GM18868 (cell line): ENCODE measurements around the gene TIAM2.
A peak's percentile ranks its signal among the peaks of the same experiment; 100 is the strongest.

Source experiments
- ATAC-seq: cut with Tn5 transposase; IDR thresholded peaks from one replicate; pipeline ENCODE4 v1.9.1; 2021; ENCODE audit warnings: mild to moderate bottlenecking, moderate library complexity; ENCODE audit not compliant: unreplicated experiment

The TIAM2 gene

DNA sequence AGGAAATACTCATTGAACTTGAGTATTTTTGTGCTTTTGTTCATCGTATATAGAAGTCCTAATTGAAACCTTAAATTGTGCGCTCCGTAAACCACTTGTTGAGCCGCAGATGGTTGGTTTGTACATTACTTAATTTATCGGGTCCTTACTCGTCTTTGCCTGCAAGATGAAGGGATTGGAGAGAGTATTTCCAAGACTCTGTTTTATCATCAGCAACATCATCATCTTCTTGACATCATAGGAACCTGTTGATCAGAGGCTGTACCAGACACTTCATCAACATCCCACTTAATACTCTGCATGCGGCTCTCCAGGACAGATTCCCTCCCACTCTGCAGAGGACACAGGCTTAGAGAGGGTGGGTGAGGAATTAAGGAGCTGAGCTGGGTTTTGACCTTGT is 28.6 kb downstream of the TIAM2 start:
- no peak for ATAC-seq

- ATAC-seq = no peak
These were observed 29.4 kb downstream of the TIAM2 start for GRCh38 chr6:155024391-155025027.

DNA sequence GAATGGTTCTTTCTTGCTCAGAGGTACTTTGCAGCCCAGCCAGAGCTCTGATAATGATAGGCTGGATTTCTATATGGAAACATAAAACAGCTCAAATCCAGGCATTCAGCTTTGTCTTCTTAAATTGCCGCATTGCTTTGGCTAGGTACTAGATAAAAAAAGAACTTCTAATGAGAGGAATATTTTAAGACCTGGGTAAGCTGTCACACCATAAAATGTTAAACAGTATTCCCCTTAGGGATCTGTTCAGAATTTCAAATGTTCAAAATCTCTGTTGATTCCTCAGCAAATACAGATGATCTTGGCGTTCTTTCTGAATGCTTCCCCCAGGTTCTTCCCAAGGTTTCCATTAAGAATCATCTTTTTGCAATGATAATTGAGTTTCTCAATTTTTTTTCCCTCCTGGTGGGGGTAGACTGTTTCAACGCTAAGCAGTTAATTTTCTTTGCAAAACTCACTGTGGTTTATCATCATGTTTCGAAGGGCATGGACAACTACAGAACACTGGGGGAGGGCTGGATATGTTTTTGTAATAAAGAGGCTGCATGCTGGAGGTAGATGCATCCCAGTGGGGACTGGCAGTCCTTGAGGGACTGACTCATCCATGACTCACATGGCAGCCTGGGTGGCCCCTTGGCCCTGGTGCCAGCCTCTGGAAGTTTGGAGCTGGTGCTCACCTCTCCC is 31.0 kb downstream of the TIAM2 start:
- no peak for ATAC-seq

- no peak for ATAC-seq
These were observed 31.6 kb downstream of the TIAM2 start for GRCh38 chr6:155026706-155027045.

DNA sequence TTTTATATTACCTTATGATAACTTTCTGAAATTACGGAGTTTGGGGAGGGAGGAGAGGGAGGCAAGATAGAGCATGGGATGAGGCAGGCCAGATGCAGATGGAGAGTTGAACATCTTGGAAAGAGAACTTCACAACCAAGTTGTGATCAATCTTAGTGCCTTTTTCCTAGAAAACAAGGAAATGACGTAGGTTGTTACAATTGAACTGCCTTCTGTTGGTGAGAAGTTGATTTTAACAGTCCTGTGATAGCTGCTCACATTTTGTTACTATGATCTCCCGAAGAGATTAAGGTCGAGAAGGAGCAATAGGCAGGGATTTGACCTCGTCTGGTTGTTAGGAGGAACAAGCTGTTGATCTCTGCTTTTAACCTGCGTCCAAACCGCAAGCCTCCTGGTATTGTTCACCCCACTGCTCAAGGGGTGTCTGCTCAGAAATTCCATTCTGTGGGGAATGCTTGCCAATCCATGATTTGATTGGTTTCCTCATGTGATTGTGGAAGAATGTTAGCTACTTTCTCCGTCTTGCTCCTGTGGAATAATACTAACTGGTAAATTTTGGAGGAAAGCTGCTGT is 35.1 kb downstream of the TIAM2 start:
- no peak for ATAC-seq

DNA sequence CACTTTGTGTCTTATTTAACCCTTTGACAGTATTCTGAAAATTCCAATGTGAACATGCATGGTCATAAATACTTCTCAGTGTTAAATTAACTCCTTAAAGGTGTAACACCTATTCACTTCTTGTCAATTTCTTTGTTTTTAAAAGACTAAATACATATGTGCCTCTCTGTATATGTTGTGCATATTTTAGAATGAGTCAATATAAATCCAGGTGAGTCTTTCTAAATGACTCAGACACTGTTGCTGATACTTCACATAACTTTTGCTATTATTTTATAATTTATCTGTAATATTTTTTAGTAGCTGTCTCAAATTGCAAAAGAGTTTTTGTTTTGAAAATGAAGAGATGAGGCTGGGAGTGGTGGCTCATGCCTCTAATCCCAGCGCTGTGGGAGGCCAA is 36.0 kb downstream of the TIAM2 start:
- ATAC-seq = no peak

DNA sequence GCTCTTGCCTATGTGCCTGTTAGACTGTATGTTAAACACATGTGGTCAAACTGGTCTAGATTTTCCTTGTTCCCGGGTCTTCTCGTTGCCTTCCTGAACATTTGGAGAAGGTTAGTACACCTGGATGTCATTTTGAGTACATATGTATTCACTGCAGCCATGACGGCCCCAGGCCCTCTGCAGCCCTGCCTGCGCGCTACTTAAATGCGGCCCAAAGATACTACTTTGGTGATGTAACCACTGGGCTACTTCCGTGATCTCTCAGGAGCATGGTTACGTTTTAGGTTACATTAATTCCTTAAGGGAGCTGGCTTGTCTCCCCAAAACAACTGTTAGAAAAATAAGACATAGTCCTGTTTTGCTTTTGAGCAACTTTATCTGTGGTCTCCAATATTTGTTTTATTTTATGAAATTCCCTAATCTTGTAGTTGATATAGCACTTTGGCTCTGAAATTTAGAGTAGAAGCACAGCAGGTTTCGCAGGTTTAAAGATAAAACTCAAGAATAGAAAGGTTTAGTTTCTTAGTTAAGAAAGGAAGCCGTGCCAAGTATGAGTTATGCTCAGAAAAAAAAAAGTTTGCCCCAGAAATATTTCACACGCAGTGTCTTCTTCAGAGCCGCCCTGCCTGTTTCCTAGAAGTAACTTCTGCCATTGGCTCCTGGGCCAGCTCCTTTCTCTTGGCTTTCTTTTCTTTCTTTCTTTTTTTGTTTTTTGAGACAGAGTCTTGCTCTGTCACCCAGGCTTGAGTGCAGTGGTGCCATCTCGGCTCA is 38.1 kb downstream of the TIAM2 start:
- no peak for ATAC-seq

DNA sequence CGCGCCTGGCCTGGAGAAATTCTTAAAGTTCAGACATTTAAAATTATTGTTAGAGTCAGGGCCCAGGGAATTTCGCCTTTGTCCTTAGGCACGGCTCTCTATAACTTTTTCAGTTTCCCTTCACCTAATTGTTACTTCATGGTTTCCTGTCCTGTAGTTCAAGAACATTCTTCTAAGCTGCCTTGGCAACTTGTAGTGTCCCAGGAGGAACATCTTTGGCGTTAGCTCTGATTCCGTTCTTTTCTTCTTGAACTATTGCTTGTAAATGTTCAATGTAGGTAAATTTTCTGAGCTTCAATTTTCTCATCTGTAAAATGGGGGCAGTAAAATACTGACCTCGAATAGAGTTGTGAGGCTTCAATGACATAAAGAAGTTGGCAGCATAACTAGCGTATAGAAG is 41.8 kb downstream of the TIAM2 start:
- no peak for ATAC-seq

GRCh38 chr6:155038104-155038503 is 43.0 kb downstream of the TIAM2 start:
- ATAC-seq = no peak

DNA sequence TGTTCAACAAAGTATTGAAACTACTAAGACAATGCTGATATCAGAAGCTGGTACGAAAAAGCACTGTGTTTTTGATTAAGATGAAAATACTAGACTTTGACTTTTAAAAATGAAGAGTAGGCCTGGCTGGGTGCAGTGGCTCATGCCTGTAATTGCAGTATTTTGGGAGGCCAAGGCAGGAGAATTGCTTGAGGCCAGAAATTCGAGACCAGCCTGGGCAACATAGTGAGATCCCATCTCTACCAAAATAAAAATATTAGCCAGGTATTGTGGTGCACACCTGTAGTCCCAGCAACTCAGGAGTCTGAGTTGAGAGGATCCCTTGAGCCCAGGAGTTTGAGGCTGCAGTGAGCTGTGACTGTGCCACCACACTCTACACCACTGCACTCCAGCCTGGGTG is 43.4 kb downstream of the TIAM2 start:
- no peak for ATAC-seq

GRCh38 chr6:155039618-155040017 is 44.5 kb downstream of the TIAM2 start:
- no peak for ATAC-seq

DNA sequence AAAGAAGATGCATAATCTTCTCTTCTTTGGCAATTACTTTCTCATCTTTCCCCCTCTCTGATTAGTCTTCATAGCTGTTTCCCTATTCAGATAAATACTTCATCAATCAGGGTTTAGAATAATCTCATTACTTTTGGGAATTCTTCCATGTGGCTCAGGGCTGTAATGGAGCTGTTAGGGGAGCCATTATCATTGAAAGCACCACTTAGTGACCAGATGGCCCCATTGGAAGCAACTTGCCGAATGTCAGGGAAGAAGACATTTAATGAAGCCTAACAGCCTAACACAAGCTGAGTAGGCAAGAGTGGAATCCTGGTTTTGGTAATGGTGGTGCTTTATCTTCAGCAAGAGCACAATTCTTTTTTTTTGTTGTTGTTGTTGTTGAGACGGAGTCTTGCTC is 45.0 kb downstream of the TIAM2 start:
- no peak for ATAC-seq

DNA sequence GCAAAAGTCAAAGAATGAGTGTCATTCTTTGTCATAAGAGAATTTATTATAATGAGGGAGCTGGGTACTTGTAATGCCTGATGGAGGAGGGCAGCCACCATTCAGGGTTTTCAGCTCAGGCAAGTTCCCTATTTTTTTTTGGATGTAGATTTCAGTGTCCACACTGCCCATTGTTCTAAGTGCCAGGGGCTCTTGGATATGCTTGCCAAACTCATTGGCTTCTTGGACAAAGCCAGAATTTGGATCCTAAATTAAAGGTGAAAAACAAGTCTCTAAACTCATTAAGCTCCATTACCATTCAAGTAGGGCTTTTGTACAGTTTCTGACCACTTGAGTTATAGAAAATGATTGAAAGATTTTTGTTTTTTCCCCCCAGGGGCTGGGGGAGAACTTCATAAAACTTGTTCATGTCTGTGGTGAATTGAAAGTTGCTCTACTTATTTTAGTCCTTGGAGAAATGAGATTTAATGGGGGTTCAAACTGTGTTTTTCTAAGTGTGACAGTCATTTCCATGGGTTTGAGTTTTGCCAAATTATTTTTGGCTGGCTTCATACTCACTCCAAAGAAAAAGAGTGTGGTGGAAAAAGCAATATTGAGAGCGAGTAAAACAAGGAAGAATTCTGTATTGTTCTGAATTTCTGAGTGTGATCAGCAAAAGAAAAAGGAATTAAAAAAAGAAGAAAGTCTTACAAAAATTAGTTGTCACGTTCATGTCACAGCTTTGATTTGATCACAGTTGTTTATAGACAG is 46.0 kb downstream of the TIAM2 start:
- no peak for ATAC-seq

- ATAC-seq = no peak
These were observed 46.7 kb downstream of the TIAM2 start for GRCh38 chr6:155041741-155042279.

- ATAC-seq = no peak
These were observed 47.9 kb downstream of the TIAM2 start for GRCh38 chr6:155042983-155043382.

GRCh38 chr6:155045561-155046404 is 50.7 kb downstream of the TIAM2 start:
- ATAC-seq = no peak

DNA sequence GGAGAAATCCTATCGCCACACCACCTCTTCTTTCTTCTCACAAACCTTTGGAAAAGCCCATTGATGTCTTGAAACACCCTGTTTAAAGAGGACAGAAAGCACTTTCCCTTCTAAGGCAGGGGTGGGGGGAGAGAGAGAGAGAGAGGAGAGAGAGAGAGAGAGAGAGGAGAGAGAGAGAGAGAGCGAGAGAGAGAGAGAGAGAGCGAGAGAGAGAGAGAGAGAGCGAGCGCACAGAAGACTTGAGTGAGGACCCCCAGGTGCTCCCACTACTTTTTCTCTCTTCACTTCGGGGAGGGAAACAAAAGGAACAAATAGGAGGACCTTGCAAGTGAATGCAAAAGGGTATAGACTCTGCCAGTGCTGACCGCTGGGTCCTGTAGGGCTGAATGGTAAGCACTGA is 52.4 kb downstream of the TIAM2 start:
- no peak for ATAC-seq

- ATAC-seq = peak; percentile 53
These were observed 55.2 kb downstream of the TIAM2 start for GRCh38 chr6:155050311-155050710.

DNA sequence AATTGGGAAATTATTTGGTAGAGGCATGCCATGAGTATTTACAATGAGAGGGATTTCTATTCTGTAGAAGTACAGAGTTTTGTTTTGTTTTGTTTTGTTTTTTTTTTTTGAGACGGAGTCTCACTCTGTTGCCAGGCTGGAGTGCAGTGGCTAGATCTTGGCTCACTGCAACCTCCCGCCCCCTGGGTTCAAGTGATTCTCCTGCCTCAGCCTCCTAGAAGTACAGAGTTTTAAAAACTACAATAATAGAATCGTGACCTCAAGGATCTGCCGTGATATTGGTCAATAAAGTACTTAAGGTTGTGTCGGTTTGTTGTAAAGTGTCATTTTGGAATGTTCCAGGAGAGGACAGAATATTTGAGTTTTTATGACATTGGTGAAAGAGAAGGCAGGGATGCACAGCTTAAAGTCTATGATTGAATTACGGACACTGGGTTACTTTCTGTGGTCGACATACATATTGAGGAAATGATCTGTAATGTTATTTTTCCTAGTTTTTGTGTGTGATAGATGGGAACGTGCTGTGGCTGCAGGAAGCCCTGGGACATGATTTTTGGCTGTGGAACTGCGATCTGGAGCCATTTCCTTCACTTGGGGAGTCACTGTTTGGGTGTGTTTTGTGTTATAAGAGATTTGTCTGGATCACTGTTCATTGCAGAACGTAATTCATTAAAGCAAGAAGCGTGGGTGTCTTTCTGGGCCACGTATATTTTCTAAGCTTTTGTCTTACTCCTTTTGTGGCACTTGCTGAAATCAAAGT is 59.6 kb downstream of the TIAM2 start:
- ATAC-seq = no peak
